ENCODE data around the gene CEBPB.

The CEBPB gene

DNA sequence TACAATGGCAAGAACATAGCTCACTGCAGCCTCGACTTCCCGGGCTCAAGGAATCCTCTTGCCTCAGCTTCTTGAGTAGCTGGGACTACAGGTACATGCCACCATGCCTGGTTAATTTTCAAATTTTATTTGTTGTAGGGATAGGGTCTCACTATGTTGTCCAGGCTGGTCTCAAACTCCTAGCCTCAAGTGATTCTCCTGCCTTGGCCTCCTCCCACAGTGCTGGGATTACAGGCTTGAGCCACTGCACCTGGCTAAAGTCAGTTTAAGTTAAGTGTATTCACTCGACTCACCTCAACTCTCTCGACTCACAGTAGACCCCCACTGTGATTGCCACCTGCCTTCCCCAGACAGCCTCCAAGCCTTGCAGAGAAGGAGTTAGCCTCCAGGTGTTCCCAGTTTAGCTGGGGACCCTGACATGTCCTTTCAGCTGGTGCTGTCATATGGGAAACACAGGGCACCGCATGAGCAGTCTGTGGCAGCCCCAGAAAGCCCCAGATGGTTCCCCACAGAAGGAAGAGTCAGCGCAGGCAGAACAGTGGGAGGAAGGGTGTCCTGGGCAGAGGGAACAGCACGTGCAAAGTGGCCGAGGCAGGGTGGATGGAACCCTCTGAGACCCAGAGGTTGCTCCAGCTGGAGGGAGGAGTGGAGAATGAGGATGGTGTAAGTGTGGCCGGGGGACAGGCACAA, 40.4 kb downstream of the CEBPB start:
- H3K79me2 ChIP-seq (ENCODE audit: control insufficient read depth, low read length) = no peaks in the 10 kb centered on the region
- no peaks in the 10 kb centered on the region; the same call in 1 of the 2 replicates for H3K4me1 ChIP-seq (ENCODE audit: control insufficient read depth, low read length)
- H3K4me3 ChIP-seq (ENCODE audit: low read length) = no peak overlapping the region
- H3K27ac ChIP-seq (ENCODE audit: low read depth, low read length) = no peak overlapping the region
- H3K4me2 ChIP-seq (ENCODE audit: low read length) = no peak overlapping the region
- H3K9me3 ChIP-seq (ENCODE audit: control insufficient read depth, insufficient read depth, low read length) = no peaks in the 10 kb centered on the region
- H3F3A ChIP-seq (ENCODE audit: control insufficient read depth, insufficient read depth) = no peaks in the 10 kb centered on the region
- TF ChIP-seq, protein P1, sequence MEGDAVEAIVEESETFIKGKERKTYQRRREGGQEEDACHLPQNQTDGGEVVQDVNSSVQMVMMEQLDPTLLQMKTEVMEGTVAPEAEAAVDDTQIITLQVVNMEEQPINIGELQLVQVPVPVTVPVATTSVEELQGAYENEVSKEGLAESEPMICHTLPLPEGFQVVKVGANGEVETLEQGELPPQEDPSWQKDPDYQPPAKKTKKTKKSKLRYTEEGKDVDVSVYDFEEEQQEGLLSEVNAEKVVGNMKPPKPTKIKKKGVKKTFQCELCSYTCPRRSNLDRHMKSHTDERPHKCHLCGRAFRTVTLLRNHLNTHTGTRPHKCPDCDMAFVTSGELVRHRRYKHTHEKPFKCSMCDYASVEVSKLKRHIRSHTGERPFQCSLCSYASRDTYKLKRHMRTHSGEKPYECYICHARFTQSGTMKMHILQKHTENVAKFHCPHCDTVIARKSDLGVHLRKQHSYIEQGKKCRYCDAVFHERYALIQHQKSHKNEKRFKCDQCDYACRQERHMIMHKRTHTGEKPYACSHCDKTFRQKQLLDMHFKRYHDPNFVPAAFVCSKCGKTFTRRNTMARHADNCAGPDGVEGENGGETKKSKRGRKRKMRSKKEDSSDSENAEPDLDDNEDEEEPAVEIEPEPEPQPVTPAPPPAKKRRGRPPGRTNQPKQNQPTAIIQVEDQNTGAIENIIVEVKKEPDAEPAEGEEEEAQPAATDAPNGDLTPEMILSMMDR (IDR thresholded peaks at IDR 0.05; ENCODE audit: low read depth, low read length, poor library complexity, severe bottlenecking) = no peak
- TF ChIP-seq EZH2phosphoT487 (IDR thresholded peaks at IDR 0.05; ENCODE audit: borderline replicate concordance, low read length) = no peak
- no peaks in the 10 kb centered on the region for H3K36me3 ChIP-seq (ENCODE audit: control insufficient read depth, low read length)
- H4K20me1 ChIP-seq (ENCODE audit: control insufficient read depth, insufficient read depth, low read depth, low read length) = no peaks in the 10 kb centered on the region
- no peaks in the 10 kb centered on the region for H3K9me2 ChIP-seq (replicated peaks; ENCODE audit: control insufficient read depth, low read length)
- H3K27me3 ChIP-seq (ENCODE audit: control insufficient read depth, low read length) = peaks cover 21% of the 10 kb centered on the region

DNA sequence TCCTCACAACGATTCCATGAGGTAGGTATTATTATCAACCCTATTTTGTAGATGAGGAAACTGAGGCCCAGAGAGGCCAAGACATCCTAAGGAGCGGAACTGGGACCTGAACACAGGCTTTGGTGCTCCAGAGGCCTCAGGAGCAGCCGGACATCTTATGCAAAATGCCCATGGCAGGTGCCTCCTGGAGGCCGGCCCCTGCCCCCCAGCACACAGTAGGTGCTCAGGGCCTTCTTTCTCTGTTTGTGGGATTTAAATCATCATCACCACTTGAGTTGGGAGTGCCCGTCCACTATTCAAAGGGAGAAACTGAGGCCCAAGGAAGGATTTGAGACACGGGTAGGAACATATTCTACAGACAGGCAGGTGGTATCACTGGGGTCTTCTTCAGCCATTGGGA, 41.2 kb downstream of the CEBPB start:
- Histone ChIP-seq H3K4me2 (ENCODE audit: low read length) (no peak overlapping the region), H4K20me1 (ENCODE audit: control insufficient read depth, insufficient read depth, low read depth, low read length) (no peaks in the 10 kb centered on the region), H3K9me2 (replicated peaks; ENCODE audit: control insufficient read depth, low read length) (no peaks in the 10 kb centered on the region), H3K4me1 (ENCODE audit: control insufficient read depth, low read length) (no peaks in the 10 kb centered on the region; the same call in 1 of the 2 replicates), H3K36me3 (ENCODE audit: control insufficient read depth, low read length) (no peaks in the 10 kb centered on the region), H3K27ac (ENCODE audit: low read depth, low read length) (no peak overlapping the region), H3K4me3 (ENCODE audit: low read length) (no peak overlapping the region), H3K9me3 (ENCODE audit: control insufficient read depth, insufficient read depth, low read length) (no peaks in the 10 kb centered on the region), H3K27me3 (ENCODE audit: control insufficient read depth, low read length) (peaks cover 25% of the 10 kb centered on the region), H3F3A (ENCODE audit: control insufficient read depth, insufficient read depth) (no peaks in the 10 kb centered on the region), H3K79me2 (ENCODE audit: control insufficient read depth, low read length) (no peaks in the 10 kb centered on the region)
- no peak for TF ChIP-seq EZH2phosphoT487 (IDR thresholded peaks at IDR 0.05; ENCODE audit: borderline replicate concordance, low read length)
- TF ChIP-seq, protein P1 (IDR thresholded peaks at IDR 0.05; ENCODE audit: low read depth, low read length, poor library complexity, severe bottlenecking) = no peak

DNA sequence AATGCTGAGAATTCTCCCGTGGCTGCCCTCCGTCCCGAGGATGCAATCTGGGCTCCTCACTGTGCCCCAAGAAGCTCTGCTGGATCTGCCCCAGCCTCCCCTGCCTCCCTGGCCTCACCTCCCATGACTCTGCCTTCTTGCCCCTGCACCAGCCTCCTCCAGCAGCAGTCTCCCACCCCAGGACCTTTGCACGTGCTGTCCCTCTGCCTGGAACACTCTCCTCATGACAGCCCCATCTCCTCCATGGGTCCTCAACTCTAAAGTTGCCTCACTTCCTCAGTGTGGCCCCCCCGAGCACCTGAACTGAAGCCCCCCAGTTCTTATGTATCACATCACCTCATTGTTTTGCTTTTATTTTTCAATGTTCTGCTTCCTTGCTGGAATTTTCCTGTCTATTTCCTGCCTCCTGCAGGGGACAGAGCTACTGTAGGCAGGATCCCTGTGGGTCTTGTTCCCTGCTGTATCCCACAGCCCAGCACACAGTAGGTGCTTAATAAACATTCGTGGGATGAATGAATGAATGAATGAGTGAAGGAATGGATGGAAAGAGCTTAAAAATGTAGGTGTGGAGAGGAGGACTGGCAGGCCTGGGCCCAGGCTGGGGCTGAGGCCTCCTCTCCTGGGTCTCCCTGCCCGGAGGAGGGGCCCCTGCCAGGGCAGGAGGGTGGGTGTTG, 42.2 kb downstream of the CEBPB start:
- Histone ChIP-seq H4K20me1 (ENCODE audit: control insufficient read depth, insufficient read depth, low read depth, low read length) (no peaks in the 10 kb centered on the region), H3K9me3 (ENCODE audit: control insufficient read depth, insufficient read depth, low read length) (no peaks in the 10 kb centered on the region), H3F3A (ENCODE audit: control insufficient read depth, insufficient read depth) (no peaks in the 10 kb centered on the region), H3K27me3 (ENCODE audit: control insufficient read depth, low read length) (peaks cover 23% of the 10 kb centered on the region), H3K9me2 (replicated peaks; ENCODE audit: control insufficient read depth, low read length) (no peaks in the 10 kb centered on the region), H3K4me2 (ENCODE audit: low read length) (no peak overlapping the region), H3K36me3 (ENCODE audit: control insufficient read depth, low read length) (no peaks in the 10 kb centered on the region), H3K4me1 (ENCODE audit: control insufficient read depth, low read length) (no peaks in the 10 kb centered on the region; the same call in 1 of the 2 replicates), H3K27ac (ENCODE audit: low read depth, low read length) (no peak overlapping the region), H3K79me2 (ENCODE audit: control insufficient read depth, low read length) (no peaks in the 10 kb centered on the region), H3K4me3 (ENCODE audit: low read length) (no peak overlapping the region)
- TF ChIP-seq EZH2phosphoT487 (IDR thresholded peaks at IDR 0.05; ENCODE audit: borderline replicate concordance, low read length) = no peak
- TF ChIP-seq, protein P1 (IDR thresholded peaks at IDR 0.05; ENCODE audit: low read depth, low read length, poor library complexity, severe bottlenecking) = no peak
